HCT116 (cell line): ENCODE data around the gene KRTAP1-4. TPM values are rescaled to one million over a fixed set of nuclear protein-coding genes. Genes with fewer than 3 reads are reported as not detected.

Experiments used
- ATAC-seq: fragments of 200-7000 bp; cut with Tn5 transposase; 2 replicates; pipeline ENCODE4 v1.9.1; 2020; ENCODE audit warnings: mild to moderate bottlenecking, moderate library complexity
- BruUV-seq: library from RNA; stranded (reverse); fragments of 400-500 nt; replicated peaks from 2 replicates; lab custom pipeline; 2021; lab: Mats Ljungman, UMichigan
- CTCF ChIA-PET: fragments of 300-600 bp; sonication (Branson Sonifier 250); formaldehyde crosslinking; loops from one replicate; lab custom pipeline; 2021; ENCODE audit warnings: antibody characterized with exemption; lab: Charles Lee
- POLR2A ChIA-PET: fragments of 300-600, 350-600 bp; sonication (Branson Sonifier 250); formaldehyde crosslinking; loops from one replicate; lab custom pipeline; 2021; ENCODE audit warnings: antibody characterized with exemption; lab: Charles Lee
- RAD21 ChIA-PET, 2 experiments: fragments of 300-600 bp; sonication (Branson Sonifier 250); formaldehyde crosslinking; loops; one replicate each; lab custom pipeline; 2023; ENCODE audit warnings: low total read pairs in 2 of 2; ENCODE audit not compliant: uncharacterized antibody in 2 of 2, unreplicated experiment in 2 of 2, low non-redundant PET in 1 of 2; lab: Charles Lee
- DNase-seq: peaks from one replicate; pipeline ENCODE4 v3.0.0-alpha.2; 2010; ENCODE audit warnings: low read depth, low spot score
- H2AFZ ChIP-seq: fragments of 200-600 bp; shearing (Covaris generic), sonication (generic); 2 replicates; pipeline ENCODE4 v1.6.1; 2017; ENCODE audit warnings: low read depth, mixed run types, mixed read lengths, antibody characterized with exemption, low read length; ENCODE audit not compliant: poor library complexity, severe bottlenecking
- H3K27ac ChIP-seq: 2 replicates; pipeline ENCODE4 v1.5.1; 2012; ENCODE audit warnings: low read depth, low read length
- H3K27me3 ChIP-seq: fragments of 200-600 bp; sonication (generic); 2 replicates; pipeline ENCODE4 v1.6.1; 2016; ENCODE audit warnings: mixed run types, low read length, mixed read lengths; ENCODE audit not compliant: insufficient read depth
- H3K36me3 ChIP-seq, 2 experiments: fragments of 200-500 bp in 1 of 2; fragments of 200-600 bp in 1 of 2; sonication (Bioruptor generic) in 1 of 2; sonication (generic) in 1 of 2; 2 replicates each; pipeline versions ENCODE4 v1.5.1 to v1.6.1; 2014 to 2016; ENCODE audit warnings: low read length in 2 of 2, inconsistent platforms in 1 of 2, mixed read lengths in 1 of 2, mixed run types in 1 of 2; ENCODE audit not compliant: insufficient read depth in 2 of 2, control insufficient read depth in 1 of 2
- H3K4me1 ChIP-seq, 2 experiments: fragments of 200-600 bp in 1 of 2; sonication (generic) in 1 of 2; 2 replicates each; pipeline versions ENCODE4 v1.5.1 to v1.6.1; 2012 to 2017; ENCODE audit warnings: low read length in 2 of 2, inconsistent platforms in 1 of 2, mild to moderate bottlenecking in 1 of 2, mixed read lengths in 1 of 2, mixed run types in 1 of 2, moderate library complexity in 1 of 2; ENCODE audit not compliant: insufficient read depth in 2 of 2, control insufficient read depth in 1 of 2
- H3K4me2 ChIP-seq: fragments of 200-600 bp; sonication (generic); 2 replicates; pipeline ENCODE4 v1.6.1; 2017; ENCODE audit warnings: mixed run types, low read length, mixed read lengths
- H3K4me3 ChIP-seq, 2 experiments: fragments of 200-600 bp in 1 of 2; sonication (generic) in 1 of 2; replicated peaks in 1 of 2; 2 replicates each; pipeline ENCODE4 v1.5.1; 2011 to 2016; ENCODE audit warnings: low read length in 2 of 2, control low read depth in 1 of 2, low read depth in 1 of 2, mild to moderate bottlenecking in 1 of 2, mixed read lengths in 1 of 2, mixed run types in 1 of 2
- H3K79me2 ChIP-seq: fragments of 200-600 bp; sonication (generic); 2 replicates; pipeline ENCODE4 v1.6.1; 2017; ENCODE audit warnings: mild to moderate bottlenecking, mixed run types, low read length, moderate library complexity, mixed read lengths; ENCODE audit not compliant: insufficient read depth
- H3K9ac ChIP-seq: fragments of 200-600 bp; sonication (generic); 2 replicates; pipeline ENCODE4 v1.6.1; 2016; ENCODE audit warnings: low read length, mixed read lengths
- H3K9me2 ChIP-seq: fragments of 200-600 bp; sonication (generic), shearing (Covaris generic); 2 replicates; pipeline ENCODE4 v1.6.1; 2017; ENCODE audit warnings: mixed run types, mild to moderate bottlenecking, moderate library complexity; ENCODE audit not compliant: insufficient read depth
- H3K9me3 ChIP-seq, 2 experiments: fragments of 200-500 bp in 1 of 2; fragments of 200-600 bp in 1 of 2; sonication (Bioruptor generic) in 1 of 2; sonication (generic) in 1 of 2; 2 replicates each; pipeline ENCODE4 v1.6.1; 2014 to 2017; ENCODE audit warnings: low read length in 2 of 2, mixed read lengths in 2 of 2, inconsistent platforms in 1 of 2, low read depth in 1 of 2, mild to moderate bottlenecking in 1 of 2, mixed run types in 1 of 2, moderate library complexity in 1 of 2; ENCODE audit not compliant: control insufficient read depth in 1 of 2, insufficient read depth in 1 of 2
- H4K20me1 ChIP-seq: fragments of 200-600 bp; sonication (generic), shearing (Covaris generic); 2 replicates; pipeline ENCODE4 v1.6.1; 2017; ENCODE audit warnings: mixed run types, mild to moderate bottlenecking, moderate library complexity; ENCODE audit not compliant: insufficient read depth
- POLR2AphosphoS5 ChIP-seq: IDR thresholded peaks from 2 replicates; pipeline ENCODE4 v1.6.1; 2011; ENCODE audit warnings: mild to moderate bottlenecking, low read depth, low read length, moderate library complexity
- TCF7L2 ChIP-seq: IDR thresholded peaks from 2 replicates; pipeline ENCODE4 v1.7.0; 2011; ENCODE audit warnings: borderline replicate concordance, inconsistent platforms; ENCODE audit not compliant: insufficient read depth, insufficient read length; ENCODE audit errors: extremely low read depth
- intact Hi-C: fragments of 100-400 bp; cut with micrococcal nuclease; formaldehyde crosslinking; loops from 2 replicates; pipeline ENCODE4 v1.10.0; 2022
- total RNA-seq: library from RNA; stranded (reverse); gene quantifications from one replicate; pipeline ENCODE4 v1.2.1, GENCODE V29; 2021; ENCODE audit not compliant: unreplicated experiment
- TF ChIP-seq, protein P1 (sequence below): IDR thresholded peaks from 2 replicates; pipeline ENCODE4 v1.6.1; 2012
- TF ChIP-seq, protein P2 (sequence below): IDR thresholded peaks from 2 replicates; pipeline ENCODE4 v1.6.1; 2011; ENCODE audit warnings: mild to moderate bottlenecking, low read length, moderate library complexity; ENCODE audit not compliant: insufficient replicate concordance; ENCODE audit errors: extremely low read depth

The KRTAP1-4 gene
- total RNA-seq, 1 experiment from 2014 or later: not detected

DNA sequence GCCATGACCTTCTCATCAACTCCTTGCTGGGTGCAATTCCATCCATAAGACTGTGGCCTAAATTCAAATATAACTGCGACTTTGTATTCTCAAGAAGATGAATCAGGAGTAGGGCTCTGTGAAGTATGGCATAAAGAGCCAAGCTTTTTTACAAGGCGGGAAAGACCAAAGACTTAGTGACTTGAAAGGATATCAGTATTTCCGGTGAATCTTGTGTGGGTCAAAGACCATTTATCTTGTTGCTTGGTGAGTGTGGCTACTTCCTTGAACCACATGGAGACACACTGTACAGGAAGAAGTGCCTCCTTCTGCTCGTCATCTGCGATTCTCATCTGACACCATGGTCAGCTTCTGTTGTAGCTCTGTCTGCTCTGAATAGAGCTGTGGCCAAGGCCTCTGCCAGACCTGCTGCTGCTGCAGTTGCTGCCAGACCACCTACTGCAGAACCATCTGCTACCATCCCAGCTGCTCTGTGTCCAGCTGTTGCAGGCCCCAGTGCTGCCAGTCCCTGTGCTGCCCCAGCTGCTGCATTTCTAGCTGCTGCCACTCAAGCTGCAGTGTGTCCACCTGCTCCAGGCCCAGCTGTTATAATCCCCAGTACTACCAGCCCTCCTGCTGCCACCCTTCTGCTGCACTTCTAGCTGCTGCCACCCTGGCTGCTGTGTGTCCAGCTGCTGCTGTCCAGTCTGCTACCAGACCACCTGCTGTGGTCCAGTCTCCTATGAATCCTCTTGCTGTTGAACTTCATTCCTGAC lies 41.8 kb upstream of the KRTAP1-4 start:
- Histone ChIP-seq H3K4me2 (no peak overlapping the region), H3K4me3 (no peak overlapping the region), H3K9me3 (no peaks in the 10 kb centered on the region; a peak in 1 of 4 replicates), H3K27me3 (no peaks in the 10 kb centered on the region), H4K20me1 (no peaks in the 10 kb centered on the region), H3K4me1 (peaks cover under 1 to 61% of the 10 kb centered on the region in 2 experiments; a peak in 3 of 4 replicates), H3K36me3 (peaks cover 0 to 74% of the 10 kb centered on the region in 2 experiments; a peak in 2 of 4 replicates), H3K9ac (no peak overlapping the region), H3K27ac (peak overlapping the region; percentile 62), H3K79me2 (peaks cover 38% of the 10 kb centered on the region), H2AFZ (no peak overlapping the region), H3K9me2 (no peaks in the 10 kb centered on the region)
- intact Hi-C loops: no loop called here
- RAD21 ChIA-PET: no interaction called here
- DNase-seq: no peak
- peak; percentile 34 for ATAC-seq
- POLR2A ChIA-PET: no interaction called here
- BruUV-seq: no TSS peak
- TF ChIP-seq POLR2AphosphoS5: peak; percentile 42; the same call in 1 of the 2 replicates
- peak; percentile 93 for TF ChIP-seq TCF7L2
- TF ChIP-seq, protein P1, sequence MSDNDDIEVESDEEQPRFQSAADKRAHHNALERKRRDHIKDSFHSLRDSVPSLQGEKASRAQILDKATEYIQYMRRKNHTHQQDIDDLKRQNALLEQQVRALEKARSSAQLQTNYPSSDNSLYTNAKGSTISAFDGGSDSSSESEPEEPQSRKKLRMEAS: peak; percentile 25; the same call in 1 of the 2 replicates
- TF ChIP-seq, protein P2, sequence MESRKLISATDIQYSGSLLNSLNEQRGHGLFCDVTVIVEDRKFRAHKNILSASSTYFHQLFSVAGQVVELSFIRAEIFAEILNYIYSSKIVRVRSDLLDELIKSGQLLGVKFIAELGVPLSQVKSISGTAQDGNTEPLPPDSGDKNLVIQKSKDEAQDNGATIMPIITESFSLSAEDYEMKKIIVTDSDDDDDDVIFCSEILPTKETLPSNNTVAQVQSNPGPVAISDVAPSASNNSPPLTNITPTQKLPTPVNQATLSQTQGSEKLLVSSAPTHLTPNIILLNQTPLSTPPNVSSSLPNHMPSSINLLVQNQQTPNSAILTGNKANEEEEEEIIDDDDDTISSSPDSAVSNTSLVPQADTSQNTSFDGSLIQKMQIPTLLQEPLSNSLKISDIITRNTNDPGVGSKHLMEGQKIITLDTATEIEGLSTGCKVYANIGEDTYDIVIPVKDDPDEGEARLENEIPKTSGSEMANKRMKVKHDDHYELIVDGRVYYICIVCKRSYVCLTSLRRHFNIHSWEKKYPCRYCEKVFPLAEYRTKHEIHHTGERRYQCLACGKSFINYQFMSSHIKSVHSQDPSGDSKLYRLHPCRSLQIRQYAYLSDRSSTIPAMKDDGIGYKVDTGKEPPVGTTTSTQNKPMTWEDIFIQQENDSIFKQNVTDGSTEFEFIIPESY: no peak
- CTCF ChIA-PET: no interaction called here
